ENCODE data around the gene FCN1.

- no peak for TF ChIP-seq CTCF (optimal IDR thresholded peaks at IDR 0.05 in 1 of 3, IDR thresholded peaks at IDR 0.05 in 1 of 3, conservative IDR thresholded peaks at IDR 0.05 in 1 of 3; ENCODE audit: extremely low read depth in 1 of 3, insufficient read depth in 2 of 3, low read length in 3 of 3)
- TF ChIP-seq EZH2 (IDR thresholded peaks at IDR 0.05; ENCODE audit: low read length): no peak
These were observed 7.3 kb upstream of the FCN1 start for GRCh38 chr9:134925011-134925511.

Measured in keratinocyte (primary cell).